GM23338 (cell line): ENCODE measurements around the gene MRGPRG. TPM values are rescaled to one million over a fixed set of nuclear protein-coding genes. Genes with fewer than 3 reads are reported as not detected.

Source experiments
- ATAC-seq: fragments of 200-7000 bp; cut with Tn5 transposase; 3 replicates; pipeline ENCODE4 v1.9.1; 2020
- DNase-seq: peaks from one replicate; pipeline ENCODE4 v3.0.0-alpha.2; 2015; ENCODE audit warnings: low spot score
- H2AFZ ChIP-seq: fragments of 200-600 bp; sonication (generic); 2 replicates; pipeline ENCODE4 v1.8.0; 2016; ENCODE audit warnings: antibody characterized with exemption, mild to moderate bottlenecking, moderate library complexity
- H3F3A ChIP-seq: fragments of 200-600 bp; sonication (generic); replicated peaks from 2 replicates; pipeline ENCODE4 v1.8.0; 2017; ENCODE audit warnings: antibody characterized with exemption, mixed run types, low read depth
- H3K27ac ChIP-seq: fragments of 200-600 bp; sonication (generic); 2 replicates; pipeline ENCODE4 v1.6.1; 2016; ENCODE audit warnings: low read depth
- H3K27me3 ChIP-seq: fragments of 200-600 bp; sonication (generic); 2 replicates; pipeline ENCODE4 v1.8.0; 2016; ENCODE audit warnings: mild to moderate bottlenecking, mixed run types, moderate library complexity; ENCODE audit not compliant: insufficient read depth
- H3K36me3 ChIP-seq: fragments of 200-600 bp; sonication (generic); 2 replicates; pipeline ENCODE4 v1.8.0; 2016; ENCODE audit warnings: mild to moderate bottlenecking; ENCODE audit not compliant: insufficient read depth
- H3K4me1 ChIP-seq: fragments of 200-600 bp; sonication (generic); 2 replicates; pipeline ENCODE4 v1.8.0; 2016; ENCODE audit warnings: mild to moderate bottlenecking, moderate library complexity; ENCODE audit not compliant: insufficient read depth
- H3K4me2 ChIP-seq: fragments of 200-600 bp; sonication (generic); 2 replicates; pipeline ENCODE4 v1.7.1; 2017; ENCODE audit warnings: mixed run types
- H3K4me3 ChIP-seq: fragments of 200-600 bp; sonication (generic); 2 replicates; pipeline ENCODE4 v1.6.1; 2016; ENCODE audit warnings: mixed run types
- H3K79me2 ChIP-seq: fragments of 200-600 bp; sonication (generic); replicated peaks from 2 replicates; pipeline ENCODE4 v1.8.0; 2017; ENCODE audit warnings: mild to moderate bottlenecking; ENCODE audit not compliant: insufficient read depth
- H3K9me2 ChIP-seq: fragments of 200-600 bp; sonication (generic); 2 replicates; pipeline ENCODE4 v1.8.0; 2017; ENCODE audit not compliant: insufficient read depth
- H4K20me1 ChIP-seq: fragments of 200-600 bp; sonication (generic); replicated peaks from 2 replicates; pipeline ENCODE4 v1.8.0; 2017; ENCODE audit warnings: mild to moderate bottlenecking; ENCODE audit not compliant: insufficient read depth
- H3K27ac Mint-ChIP-seq: 2 replicates; pipeline ENCODE4 v1.8.0; 2020; ENCODE audit warnings: inconsistent platforms, mild to moderate bottlenecking, moderate library complexity, mixed read lengths
- H3K27me3 Mint-ChIP-seq: 3 replicates; pipeline ENCODE4 v1.8.0; 2022; ENCODE audit warnings: low read depth, mild to moderate bottlenecking, moderate library complexity, mixed read lengths, inconsistent platforms; ENCODE audit not compliant: insufficient read depth, poor library complexity
- H3K36me3 Mint-ChIP-seq: 3 replicates; pipeline ENCODE4 v1.8.0; 2021; ENCODE audit warnings: low read depth, mild to moderate bottlenecking, inconsistent platforms, moderate library complexity, mixed read lengths
- H3K4me1 Mint-ChIP-seq: 3 replicates; pipeline ENCODE4 v1.8.0; 2020; ENCODE audit warnings: mild to moderate bottlenecking, inconsistent platforms, mixed read lengths
- H3K4me3 Mint-ChIP-seq: 3 replicates; pipeline ENCODE4 v1.8.0; 2021; ENCODE audit warnings: moderate library complexity, mild to moderate bottlenecking, inconsistent platforms, mixed read lengths
- H3K9me3 Mint-ChIP-seq: 3 replicates; pipeline ENCODE4 v1.8.0; 2020; ENCODE audit warnings: moderate library complexity, mild to moderate bottlenecking, inconsistent platforms, mixed read lengths
- CREB1 ChIP-seq: fragments of 250-450 bp; sonication (Bioruptor Pico); IDR thresholded peaks from 2 replicates; pipeline ENCODE4 v1.5.0; 2020; ENCODE audit warnings: low read depth, mild to moderate bottlenecking, moderate library complexity
- EZH2 ChIP-seq: fragments of 200-600 bp; sonication (generic); IDR thresholded peaks from one replicate; pipeline ENCODE4 v1.8.0; 2017; ENCODE audit warnings: antibody characterized with exemption, mild to moderate bottlenecking, low read depth; ENCODE audit not compliant: unreplicated experiment
- EZH2phosphoT487 ChIP-seq: fragments of 200-600 bp; sonication (generic); IDR thresholded peaks from one replicate; pipeline ENCODE4 v1.8.1; 2018; ENCODE audit warnings: antibody characterized with exemption; ENCODE audit not compliant: unreplicated experiment
- JUNB ChIP-seq: IDR thresholded peaks from one replicate; pipeline ENCODE4 v1.6.1; 2016; ENCODE audit warnings: antibody characterized with exemption; ENCODE audit not compliant: unreplicated experiment
- NANOG ChIP-seq: IDR thresholded peaks from 2 replicates; pipeline ENCODE4 v1.6.1; 2016; ENCODE audit warnings: antibody characterized with exemption, borderline replicate concordance
- POLR2AphosphoS5 ChIP-seq: IDR thresholded peaks from 2 replicates; pipeline ENCODE4 v1.6.1; 2016; ENCODE audit warnings: antibody characterized with exemption, low read depth
- STAT1 ChIP-seq: IDR thresholded peaks from one replicate; pipeline ENCODE4 v1.6.1; 2016; ENCODE audit warnings: antibody characterized with exemption; ENCODE audit not compliant: unreplicated experiment
- ZNF114 ChIP-seq: fragments of 250-450 bp; sonication (Bioruptor Pico); IDR thresholded peaks from 2 replicates; pipeline ENCODE4 v1.5.0; 2020; ENCODE audit warnings: mild to moderate bottlenecking, moderate library complexity
- ZNF331 ChIP-seq: fragments of 250-450 bp; sonication (Bioruptor Pico); IDR thresholded peaks from 2 replicates; pipeline ENCODE4 v1.5.0; 2020; ENCODE audit warnings: low read depth, mild to moderate bottlenecking, moderate library complexity
- polyA plus RNA-seq: library from polyadenylated mRNA; unstranded; fragments of >200 nt; fragmentation: Nextera tagmentation; extraction: Ambion mirVana; gene quantifications from 2 replicates; pipeline ENCODE4 v1.2.1, GENCODE V29; 2016
- total RNA-seq: library from RNA; depleted of rRNA; stranded (reverse); fragments of >200 nt; shearing (Covaris generic); gene quantifications from 2 replicates; pipeline ENCODE4 v1.2.3, GENCODE V29; 2014
- TF ChIP-seq, protein P1 (sequence below): IDR thresholded peaks from 2 replicates; pipeline ENCODE4 v1.6.1; 2016; ENCODE audit warnings: antibody characterized with exemption
- TF ChIP-seq, protein P2 (sequence below): fragments of 250-450 bp; sonication (Bioruptor Pico); IDR thresholded peaks from 2 replicates; pipeline ENCODE4 v1.5.0; 2020; ENCODE audit warnings: mild to moderate bottlenecking, moderate library complexity
- TF ChIP-seq, protein P3 (sequence below), 2 experiments: fragments of 200-600 bp in 1 of 2; sonication (generic) in 1 of 2; conservative IDR thresholded peaks; 2 replicates each; pipeline versions ENCODE4 v1.5.1 to v1.6.1; 2016 to 2017; ENCODE audit warnings: antibody characterized with exemption in 2 of 2, low read depth in 2 of 2, mild to moderate bottlenecking in 2 of 2, moderate library complexity in 1 of 2
- TF ChIP-seq, protein P4 (sequence below): IDR thresholded peaks from one replicate; pipeline ENCODE4 v1.6.1; 2018; ENCODE audit warnings: antibody characterized with exemption; ENCODE audit not compliant: unreplicated experiment

Gene MRGPRG
- total and polyA plus RNA-seq, 2 experiments from 2014 or later, result not detected

DNA sequence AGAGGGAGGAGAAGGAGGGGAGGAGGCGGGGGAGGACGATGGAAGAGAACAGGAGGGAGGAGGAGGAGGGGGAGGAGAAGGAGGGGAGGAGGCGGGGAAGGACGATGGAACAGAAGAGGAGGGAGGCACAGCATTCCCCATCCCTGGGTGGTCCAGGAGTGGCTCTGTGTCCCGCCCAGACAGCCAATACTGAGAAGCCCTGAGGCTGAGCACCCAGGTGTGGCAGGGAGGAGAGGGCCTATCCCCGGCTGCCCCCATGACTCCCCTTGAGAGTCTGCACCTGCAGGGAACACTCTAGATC lies 12.9 kb upstream of the MRGPRG start:
- H3K4me1 ChIP-seq, result no peaks in the 10 kb centered on the region
- no peaks in the 10 kb centered on the region for H3F3A ChIP-seq
- no peak overlapping the region for H3K4me3 Mint-ChIP-seq
- peaks cover 5% of the 10 kb centered on the region for H3K27me3 Mint-ChIP-seq
- no peaks in the 10 kb centered on the region; the same call in 2 of the 3 replicates for H3K9me3 Mint-ChIP-seq
- H3K27ac ChIP-seq, result no peak overlapping the region
- no peak overlapping the region for H2AFZ ChIP-seq
- TF ChIP-seq, protein P1, sequence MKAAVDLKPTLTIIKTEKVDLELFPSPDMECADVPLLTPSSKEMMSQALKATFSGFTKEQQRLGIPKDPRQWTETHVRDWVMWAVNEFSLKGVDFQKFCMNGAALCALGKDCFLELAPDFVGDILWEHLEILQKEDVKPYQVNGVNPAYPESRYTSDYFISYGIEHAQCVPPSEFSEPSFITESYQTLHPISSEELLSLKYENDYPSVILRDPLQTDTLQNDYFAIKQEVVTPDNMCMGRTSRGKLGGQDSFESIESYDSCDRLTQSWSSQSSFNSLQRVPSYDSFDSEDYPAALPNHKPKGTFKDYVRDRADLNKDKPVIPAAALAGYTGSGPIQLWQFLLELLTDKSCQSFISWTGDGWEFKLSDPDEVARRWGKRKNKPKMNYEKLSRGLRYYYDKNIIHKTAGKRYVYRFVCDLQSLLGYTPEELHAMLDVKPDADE, result no peak
- TF ChIP-seq EZH2phosphoT487 (no peak), STAT1 (no peak), EZH2 (no peak), ZNF331 (CRISPR knock-in tag) (no peak), ZNF114 (CRISPR knock-in tag) (no peak), CREB1 (no peak), JUNB (no peak), POLR2AphosphoS5 (no peak), NANOG (no peak)
- TF ChIP-seq, protein P2, sequence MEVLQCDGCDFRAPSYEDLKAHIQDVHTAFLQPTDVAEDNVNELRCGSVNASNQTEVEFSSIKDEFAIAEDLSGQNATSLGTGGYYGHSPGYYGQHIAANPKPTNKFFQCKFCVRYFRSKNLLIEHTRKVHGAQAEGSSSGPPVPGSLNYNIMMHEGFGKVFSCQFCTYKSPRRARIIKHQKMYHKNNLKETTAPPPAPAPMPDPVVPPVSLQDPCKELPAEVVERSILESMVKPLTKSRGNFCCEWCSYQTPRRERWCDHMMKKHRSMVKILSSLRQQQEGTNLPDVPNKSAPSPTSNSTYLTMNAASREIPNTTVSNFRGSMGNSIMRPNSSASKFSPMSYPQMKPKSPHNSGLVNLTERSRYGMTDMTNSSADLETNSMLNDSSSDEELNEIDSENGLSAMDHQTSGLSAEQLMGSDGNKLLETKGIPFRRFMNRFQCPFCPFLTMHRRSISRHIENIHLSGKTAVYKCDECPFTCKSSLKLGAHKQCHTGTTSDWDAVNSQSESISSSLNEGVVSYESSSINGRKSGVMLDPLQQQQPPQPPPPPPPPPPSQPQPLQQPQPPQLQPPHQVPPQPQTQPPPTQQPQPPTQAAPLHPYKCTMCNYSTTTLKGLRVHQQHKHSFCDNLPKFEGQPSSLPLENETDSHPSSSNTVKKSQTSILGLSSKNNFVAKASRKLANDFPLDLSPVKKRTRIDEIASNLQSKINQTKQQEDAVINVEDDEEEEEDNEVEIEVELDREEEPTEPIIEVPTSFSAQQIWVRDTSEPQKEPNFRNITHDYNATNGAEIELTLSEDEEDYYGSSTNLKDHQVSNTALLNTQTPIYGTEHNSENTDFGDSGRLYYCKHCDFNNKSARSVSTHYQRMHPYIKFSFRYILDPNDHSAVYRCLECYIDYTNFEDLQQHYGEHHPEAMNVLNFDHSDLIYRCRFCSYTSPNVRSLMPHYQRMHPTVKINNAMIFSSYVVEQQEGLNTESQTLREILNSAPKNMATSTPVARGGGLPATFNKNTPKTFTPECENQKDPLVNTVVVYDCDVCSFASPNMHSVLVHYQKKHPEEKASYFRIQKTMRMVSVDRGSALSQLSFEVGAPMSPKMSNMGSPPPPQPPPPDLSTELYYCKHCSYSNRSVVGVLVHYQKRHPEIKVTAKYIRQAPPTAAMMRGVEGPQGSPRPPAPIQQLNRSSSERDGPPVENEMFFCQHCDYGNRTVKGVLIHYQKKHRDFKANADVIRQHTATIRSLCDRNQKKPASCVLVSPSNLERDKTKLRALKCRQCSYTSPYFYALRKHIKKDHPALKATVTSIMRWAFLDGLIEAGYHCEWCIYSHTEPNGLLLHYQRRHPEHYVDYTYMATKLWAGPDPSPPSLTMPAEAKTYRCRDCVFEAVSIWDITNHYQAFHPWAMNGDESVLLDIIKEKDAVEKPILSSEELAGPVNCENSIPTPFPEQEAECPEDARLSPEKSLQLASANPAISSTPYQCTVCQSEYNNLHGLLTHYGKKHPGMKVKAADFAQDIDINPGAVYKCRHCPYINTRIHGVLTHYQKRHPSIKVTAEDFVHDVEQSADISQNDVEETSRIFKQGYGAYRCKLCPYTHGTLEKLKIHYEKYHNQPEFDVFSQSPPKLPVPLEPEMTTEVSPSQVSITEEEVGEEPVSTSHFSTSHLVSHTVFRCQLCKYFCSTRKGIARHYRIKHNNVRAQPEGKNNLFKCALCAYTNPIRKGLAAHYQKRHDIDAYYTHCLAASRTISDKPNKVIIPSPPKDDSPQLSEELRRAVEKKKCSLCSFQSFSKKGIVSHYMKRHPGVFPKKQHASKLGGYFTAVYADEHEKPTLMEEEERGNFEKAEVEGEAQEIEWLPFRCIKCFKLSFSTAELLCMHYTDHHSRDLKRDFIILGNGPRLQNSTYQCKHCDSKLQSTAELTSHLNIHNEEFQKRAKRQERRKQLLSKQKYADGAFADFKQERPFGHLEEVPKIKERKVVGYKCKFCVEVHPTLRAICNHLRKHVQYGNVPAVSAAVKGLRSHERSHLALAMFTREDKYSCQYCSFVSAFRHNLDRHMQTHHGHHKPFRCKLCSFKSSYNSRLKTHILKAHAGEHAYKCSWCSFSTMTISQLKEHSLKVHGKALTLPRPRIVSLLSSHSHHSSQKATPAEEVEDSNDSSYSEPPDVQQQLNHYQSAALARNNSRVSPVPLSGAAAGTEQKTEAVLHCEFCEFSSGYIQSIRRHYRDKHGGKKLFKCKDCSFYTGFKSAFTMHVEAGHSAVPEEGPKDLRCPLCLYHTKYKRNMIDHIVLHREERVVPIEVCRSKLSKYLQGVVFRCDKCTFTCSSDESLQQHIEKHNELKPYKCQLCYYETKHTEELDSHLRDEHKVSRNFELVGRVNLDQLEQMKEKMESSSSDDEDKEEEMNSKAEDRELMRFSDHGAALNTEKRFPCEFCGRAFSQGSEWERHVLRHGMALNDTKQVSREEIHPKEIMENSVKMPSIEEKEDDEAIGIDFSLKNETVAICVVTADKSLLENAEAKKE (CRISPR knock-in tag), result no peak
- TF ChIP-seq, protein P3, sequence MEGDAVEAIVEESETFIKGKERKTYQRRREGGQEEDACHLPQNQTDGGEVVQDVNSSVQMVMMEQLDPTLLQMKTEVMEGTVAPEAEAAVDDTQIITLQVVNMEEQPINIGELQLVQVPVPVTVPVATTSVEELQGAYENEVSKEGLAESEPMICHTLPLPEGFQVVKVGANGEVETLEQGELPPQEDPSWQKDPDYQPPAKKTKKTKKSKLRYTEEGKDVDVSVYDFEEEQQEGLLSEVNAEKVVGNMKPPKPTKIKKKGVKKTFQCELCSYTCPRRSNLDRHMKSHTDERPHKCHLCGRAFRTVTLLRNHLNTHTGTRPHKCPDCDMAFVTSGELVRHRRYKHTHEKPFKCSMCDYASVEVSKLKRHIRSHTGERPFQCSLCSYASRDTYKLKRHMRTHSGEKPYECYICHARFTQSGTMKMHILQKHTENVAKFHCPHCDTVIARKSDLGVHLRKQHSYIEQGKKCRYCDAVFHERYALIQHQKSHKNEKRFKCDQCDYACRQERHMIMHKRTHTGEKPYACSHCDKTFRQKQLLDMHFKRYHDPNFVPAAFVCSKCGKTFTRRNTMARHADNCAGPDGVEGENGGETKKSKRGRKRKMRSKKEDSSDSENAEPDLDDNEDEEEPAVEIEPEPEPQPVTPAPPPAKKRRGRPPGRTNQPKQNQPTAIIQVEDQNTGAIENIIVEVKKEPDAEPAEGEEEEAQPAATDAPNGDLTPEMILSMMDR (conservative IDR thresholded peaks at IDR 0.05; ENCODE audit: low read depth in 2 of 2), result no peak
- TF ChIP-seq, protein P4, sequence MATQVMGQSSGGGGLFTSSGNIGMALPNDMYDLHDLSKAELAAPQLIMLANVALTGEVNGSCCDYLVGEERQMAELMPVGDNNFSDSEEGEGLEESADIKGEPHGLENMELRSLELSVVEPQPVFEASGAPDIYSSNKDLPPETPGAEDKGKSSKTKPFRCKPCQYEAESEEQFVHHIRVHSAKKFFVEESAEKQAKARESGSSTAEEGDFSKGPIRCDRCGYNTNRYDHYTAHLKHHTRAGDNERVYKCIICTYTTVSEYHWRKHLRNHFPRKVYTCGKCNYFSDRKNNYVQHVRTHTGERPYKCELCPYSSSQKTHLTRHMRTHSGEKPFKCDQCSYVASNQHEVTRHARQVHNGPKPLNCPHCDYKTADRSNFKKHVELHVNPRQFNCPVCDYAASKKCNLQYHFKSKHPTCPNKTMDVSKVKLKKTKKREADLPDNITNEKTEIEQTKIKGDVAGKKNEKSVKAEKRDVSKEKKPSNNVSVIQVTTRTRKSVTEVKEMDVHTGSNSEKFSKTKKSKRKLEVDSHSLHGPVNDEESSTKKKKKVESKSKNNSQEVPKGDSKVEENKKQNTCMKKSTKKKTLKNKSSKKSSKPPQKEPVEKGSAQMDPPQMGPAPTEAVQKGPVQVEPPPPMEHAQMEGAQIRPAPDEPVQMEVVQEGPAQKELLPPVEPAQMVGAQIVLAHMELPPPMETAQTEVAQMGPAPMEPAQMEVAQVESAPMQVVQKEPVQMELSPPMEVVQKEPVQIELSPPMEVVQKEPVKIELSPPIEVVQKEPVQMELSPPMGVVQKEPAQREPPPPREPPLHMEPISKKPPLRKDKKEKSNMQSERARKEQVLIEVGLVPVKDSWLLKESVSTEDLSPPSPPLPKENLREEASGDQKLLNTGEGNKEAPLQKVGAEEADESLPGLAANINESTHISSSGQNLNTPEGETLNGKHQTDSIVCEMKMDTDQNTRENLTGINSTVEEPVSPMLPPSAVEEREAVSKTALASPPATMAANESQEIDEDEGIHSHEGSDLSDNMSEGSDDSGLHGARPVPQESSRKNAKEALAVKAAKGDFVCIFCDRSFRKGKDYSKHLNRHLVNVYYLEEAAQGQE, result no peak
- H3K4me2 ChIP-seq, result no peak overlapping the region
- H3K79me2 ChIP-seq, result no peaks in the 10 kb centered on the region
- H3K27me3 ChIP-seq, result no peaks in the 10 kb centered on the region
- no peak overlapping the region for H3K4me3 ChIP-seq
- 0 out of 2 replicates have a peak, but pooled peaks cover 3% of the 10 kb centered on the region for H3K9me2 ChIP-seq
- DNase-seq (no peak), ATAC-seq (no peak)
- H3K4me1 Mint-ChIP-seq, result no peaks in the 10 kb centered on the region
- no peaks in the 10 kb centered on the region for H3K36me3 ChIP-seq
- no peaks in the 10 kb centered on the region for H3K36me3 Mint-ChIP-seq
- H3K27ac Mint-ChIP-seq, result no peak overlapping the region
- no peaks in the 10 kb centered on the region for H4K20me1 ChIP-seq
